HG03558 (cell line): Measurements from ENCODE around the gene SMARCAL1.

Source experiments
- ATAC-seq: cut with Tn5 transposase; IDR thresholded peaks from one replicate; pipeline ENCODE4 v1.9.1; 2021; ENCODE audit warnings: moderate number of reproducible peaks; ENCODE audit not compliant: unreplicated experiment; ENCODE audit errors: extremely low read depth

The SMARCAL1 gene

GRCh38 chr2:216467845-216468244, 55.6 kb downstream of the SMARCAL1 start:
- ATAC-seq, result no peak

GRCh38 chr2:216469661-216470060, 57.4 kb downstream of the SMARCAL1 start:
- no peak for ATAC-seq

DNA sequence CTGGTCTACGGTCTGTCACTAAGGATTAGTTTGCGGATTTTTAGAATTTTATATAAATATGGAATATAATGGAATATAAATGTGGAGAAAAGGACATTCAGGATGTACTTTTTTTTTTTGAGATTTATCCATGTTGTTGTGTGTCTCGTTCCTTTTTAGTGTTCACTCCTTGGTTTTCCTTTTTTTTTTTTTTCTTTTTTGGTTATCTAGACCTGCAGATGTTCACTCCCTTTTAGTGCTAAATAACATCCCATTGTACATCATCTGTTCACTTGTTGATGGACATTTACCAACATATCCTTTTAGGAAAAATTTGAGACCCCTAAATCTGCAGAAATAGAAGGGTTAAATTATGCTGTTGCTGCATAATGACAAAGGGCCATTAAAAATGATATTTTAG, 60.9 kb downstream of the SMARCAL1 start:
- no peak for ATAC-seq

GRCh38 chr2:216474925-216475670, 62.8 kb downstream of the SMARCAL1 start:
- ATAC-seq, result peak; percentile 51

GRCh38 chr2:216475767-216476166, 63.5 kb downstream of the SMARCAL1 start:
- ATAC-seq, result no peak

DNA sequence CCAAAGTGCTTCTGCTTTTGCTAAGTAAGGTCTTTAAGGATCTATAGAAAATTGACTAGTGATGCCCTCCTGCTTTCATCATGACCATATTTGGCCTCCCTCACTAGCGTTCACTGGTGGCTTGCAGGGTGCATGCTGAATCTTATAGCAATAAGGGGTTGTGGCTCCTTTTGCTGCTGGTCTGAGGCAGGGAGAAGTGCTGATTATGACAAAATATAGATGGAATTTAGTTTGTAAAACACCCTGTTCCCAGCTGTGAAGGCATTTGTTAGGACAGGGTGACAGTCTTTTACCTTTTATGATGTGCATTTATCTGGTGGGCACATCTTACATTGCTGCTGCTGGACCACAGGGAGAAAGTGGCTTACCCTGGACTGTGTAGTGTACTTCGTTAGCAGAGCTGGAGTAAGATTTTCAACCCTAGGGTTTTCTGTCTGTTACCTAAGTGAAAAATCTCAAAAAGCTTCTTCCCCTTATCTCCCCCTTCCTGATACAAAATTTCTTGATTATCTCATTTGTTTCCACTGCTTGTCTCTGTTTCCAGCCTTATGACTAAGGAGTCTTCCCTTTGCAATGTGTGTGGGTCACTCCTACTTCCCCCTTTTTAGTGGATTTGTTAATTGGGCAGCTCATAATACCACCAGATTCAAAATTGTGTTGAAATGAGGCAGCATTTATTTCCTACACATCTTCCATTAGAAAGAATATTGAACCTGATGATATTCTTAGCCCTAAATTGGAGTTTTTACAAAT, 65.2 kb downstream of the SMARCAL1 start:
- no peak for ATAC-seq

GRCh38 chr2:216478151-216478550, 65.9 kb downstream of the SMARCAL1 start:
- no peak for ATAC-seq

GRCh38 chr2:216478791-216479190, 66.5 kb downstream of the SMARCAL1 start:
- no peak for ATAC-seq

GRCh38 chr2:216480221-216480620, 67.9 kb downstream of the SMARCAL1 start:
- no peak for ATAC-seq

- no peak for ATAC-seq
Observed at GRCh38 chr2:216482640-216483039, 70.4 kb downstream of the SMARCAL1 start.

DNA sequence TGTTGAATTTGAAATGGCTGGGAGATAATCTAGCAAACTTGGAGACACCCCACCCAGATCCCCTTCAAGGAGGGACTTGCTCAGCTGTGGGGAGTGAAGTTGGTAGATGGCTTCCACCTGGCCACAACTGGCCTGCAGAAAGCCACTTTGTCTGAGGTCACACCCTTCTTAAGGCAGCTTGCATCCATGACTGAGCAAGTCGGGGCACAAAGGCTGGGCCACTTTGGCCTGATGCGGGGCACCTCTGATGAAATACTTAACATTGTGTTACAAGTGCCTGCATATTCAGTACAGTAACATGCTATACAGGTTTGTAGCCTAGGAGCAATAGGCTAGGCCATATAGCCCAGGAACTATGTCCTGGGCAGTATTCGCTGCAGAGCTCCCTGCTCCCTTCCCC, 73.0 kb downstream of the SMARCAL1 start:
- no peak for ATAC-seq

GRCh38 chr2:216485745-216486144, 73.5 kb downstream of the SMARCAL1 start:
- no peak for ATAC-seq

- ATAC-seq, result no peak
Observed at GRCh38 chr2:216486271-216486670, 74.0 kb downstream of the SMARCAL1 start.

- ATAC-seq, result no peak
Observed at GRCh38 chr2:216486708-216487107, 74.4 kb downstream of the SMARCAL1 start.

GRCh38 chr2:216490061-216490460, 77.8 kb downstream of the SMARCAL1 start:
- no peak for ATAC-seq

- ATAC-seq, result peak; percentile 75
Observed at GRCh38 chr2:216491793-216492596, 79.7 kb downstream of the SMARCAL1 start.

DNA sequence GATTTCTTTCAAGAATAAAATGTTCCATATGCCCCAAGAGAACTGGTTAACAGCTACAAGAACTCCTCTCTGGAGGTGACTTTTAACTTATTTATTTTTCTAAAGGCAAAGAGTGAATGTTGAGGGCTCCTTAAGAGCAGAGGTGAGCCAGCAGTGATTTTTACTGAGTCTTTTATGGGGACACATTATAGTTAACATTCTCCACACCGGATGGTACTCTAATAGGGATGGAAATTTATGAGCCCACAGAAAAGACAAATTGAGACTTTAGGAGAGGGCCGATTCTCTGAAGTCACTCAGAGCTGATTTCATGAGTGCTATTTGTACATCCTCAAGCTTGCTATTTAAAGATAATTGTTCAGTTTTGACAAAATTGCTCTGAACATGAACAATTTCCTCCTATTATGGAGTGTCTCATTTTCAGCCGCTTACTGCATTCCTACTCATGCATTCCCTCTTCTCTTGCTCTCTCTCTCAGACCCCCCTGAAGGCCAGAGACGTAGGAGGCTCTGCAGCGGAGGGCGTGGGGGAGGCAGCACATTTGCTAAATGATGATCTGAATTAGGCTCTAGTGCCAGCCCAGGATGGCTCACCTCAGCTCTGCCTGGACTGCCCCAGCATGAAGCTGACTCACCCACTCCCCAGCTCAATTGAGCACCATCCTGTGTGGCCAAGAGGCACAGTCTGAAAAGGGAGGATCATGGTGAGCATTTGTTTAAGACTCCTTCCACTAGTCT, 80.5 kb downstream of the SMARCAL1 start:
- no peak for ATAC-seq

DNA sequence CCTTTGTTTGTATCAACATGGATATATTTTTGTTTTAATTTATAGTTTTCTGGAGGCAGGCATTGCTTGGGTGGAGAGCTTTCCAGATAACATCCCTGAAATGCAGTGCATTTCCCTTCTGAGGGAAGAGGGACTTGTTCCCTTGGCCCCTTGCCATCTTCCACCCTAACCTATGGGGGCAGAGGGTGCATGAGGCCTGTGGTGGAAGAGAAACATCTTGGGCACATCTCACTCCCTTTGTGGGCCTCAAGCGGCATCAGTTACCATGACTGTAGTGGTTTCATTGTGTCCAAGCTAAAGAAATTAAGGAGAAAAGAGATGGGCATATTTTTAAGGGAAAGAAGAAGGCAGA, 81.0 kb downstream of the SMARCAL1 start:
- no peak for ATAC-seq

- no peak for ATAC-seq
Observed at GRCh38 chr2:216495656-216496055, 83.4 kb downstream of the SMARCAL1 start.

DNA sequence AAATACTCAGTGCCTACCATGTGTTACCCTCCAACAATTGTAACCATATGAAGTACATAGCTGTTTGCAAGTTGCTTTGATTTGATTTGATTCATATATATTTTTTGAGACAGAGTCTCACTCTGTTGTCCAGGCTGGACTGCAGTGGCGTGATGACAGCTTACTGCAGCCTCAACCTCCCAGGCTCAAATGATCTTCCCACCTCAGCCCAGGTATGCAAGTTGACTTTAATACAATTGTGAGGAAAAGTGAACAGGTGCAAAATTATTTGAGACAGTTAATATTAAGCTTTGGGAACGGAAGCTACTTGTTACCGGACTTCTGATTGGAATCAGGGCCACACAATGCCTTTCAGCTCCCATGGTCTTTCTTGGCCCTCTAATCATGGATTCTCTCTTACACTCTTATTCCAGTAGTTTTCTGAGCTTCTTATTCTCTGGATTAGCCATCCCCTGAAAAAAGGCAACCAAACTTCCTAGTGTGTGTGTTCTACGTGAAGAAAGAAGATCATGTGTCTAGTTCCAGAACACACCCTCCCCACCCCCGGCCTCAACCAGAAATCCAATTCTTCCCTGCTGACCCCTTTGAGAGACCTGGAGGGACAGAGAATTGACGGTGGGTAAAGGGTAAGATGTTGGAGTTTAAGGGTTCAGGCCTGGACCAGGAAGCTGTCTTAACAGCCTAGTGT, 85.2 kb downstream of the SMARCAL1 start:
- no peak for ATAC-seq
